WI38 (cell line): ENCODE measurements around the gene EIF3L.

ENCODE experiments used
- H3K4me3 ChIP-seq: 2 replicates; pipeline ENCODE4 v1.5.1; 2011; ENCODE audit warnings: low read depth, mild to moderate bottlenecking, control low read depth, low read length
- TF ChIP-seq, protein P1 (sequence below): IDR thresholded peaks from 2 replicates; pipeline ENCODE4 v1.5.1; 2012; ENCODE audit warnings: low read depth, mild to moderate bottlenecking, control low read depth, low read length

EIF3L gene

DNA sequence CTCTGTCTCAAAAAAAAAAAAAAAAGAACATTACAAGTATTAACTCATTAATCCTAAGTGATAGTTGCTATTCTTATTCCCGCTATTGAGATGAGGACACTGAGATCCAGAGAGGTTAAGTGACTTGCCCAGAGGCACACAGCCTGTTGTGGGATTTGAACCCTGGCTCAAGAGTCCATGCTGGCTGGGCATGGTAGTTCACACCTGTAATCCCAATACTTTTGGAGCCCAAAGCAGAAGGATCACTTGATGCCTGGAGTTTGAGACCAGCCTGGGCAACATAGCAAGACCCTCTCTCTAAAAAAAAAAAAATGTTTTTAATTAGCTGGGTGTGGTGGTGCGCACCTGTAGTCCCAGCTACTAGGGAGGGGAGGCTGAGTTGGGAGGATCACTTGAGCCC lies 37.4 kb upstream of the EIF3L start:
- H3K4me3 ChIP-seq, result no peak overlapping the region
- TF ChIP-seq, protein P1, sequence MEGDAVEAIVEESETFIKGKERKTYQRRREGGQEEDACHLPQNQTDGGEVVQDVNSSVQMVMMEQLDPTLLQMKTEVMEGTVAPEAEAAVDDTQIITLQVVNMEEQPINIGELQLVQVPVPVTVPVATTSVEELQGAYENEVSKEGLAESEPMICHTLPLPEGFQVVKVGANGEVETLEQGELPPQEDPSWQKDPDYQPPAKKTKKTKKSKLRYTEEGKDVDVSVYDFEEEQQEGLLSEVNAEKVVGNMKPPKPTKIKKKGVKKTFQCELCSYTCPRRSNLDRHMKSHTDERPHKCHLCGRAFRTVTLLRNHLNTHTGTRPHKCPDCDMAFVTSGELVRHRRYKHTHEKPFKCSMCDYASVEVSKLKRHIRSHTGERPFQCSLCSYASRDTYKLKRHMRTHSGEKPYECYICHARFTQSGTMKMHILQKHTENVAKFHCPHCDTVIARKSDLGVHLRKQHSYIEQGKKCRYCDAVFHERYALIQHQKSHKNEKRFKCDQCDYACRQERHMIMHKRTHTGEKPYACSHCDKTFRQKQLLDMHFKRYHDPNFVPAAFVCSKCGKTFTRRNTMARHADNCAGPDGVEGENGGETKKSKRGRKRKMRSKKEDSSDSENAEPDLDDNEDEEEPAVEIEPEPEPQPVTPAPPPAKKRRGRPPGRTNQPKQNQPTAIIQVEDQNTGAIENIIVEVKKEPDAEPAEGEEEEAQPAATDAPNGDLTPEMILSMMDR, result no peak

DNA sequence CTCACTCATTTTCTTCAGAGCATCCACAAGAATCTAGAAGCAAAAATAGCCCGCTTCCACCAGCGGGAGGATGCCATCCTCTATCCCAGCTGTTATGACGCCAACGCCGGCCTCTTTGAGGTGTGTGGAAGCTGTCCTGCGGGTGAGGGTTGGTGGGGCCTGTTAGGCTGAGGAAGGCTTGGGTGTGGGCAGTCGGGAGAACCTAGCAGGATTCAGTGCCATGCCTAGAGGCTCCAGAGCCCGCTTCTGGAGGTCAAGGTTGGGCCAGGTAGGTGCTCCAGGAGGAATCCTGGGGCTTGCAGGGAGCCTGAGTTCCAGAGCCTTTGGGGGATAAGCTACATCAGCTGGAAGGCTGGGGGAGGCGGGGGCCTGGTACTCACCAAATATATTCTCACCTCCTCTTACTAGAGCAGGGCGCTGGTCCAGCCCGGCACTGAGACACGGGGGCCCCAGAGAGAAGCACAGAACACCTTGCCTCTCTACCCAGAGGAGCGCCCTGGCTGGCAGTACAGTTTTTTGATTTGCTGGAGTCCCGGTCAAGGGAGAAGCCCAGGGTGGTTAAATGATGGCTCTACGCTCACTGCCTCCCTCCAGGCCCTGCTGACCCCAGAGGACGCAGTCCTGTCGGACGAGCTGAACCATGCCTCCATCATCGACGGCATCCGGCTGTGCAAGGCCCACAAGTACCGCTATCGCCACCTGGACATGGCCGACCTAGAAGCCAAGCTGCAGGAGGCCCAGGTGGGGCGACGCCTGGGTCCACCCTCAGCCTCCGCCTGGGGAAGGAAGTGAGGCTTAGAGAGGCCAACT lies 36.1 kb upstream of the EIF3L start:
- H3K4me3 ChIP-seq, result no peak overlapping the region
- TF ChIP-seq, protein P1, result no peak

DNA sequence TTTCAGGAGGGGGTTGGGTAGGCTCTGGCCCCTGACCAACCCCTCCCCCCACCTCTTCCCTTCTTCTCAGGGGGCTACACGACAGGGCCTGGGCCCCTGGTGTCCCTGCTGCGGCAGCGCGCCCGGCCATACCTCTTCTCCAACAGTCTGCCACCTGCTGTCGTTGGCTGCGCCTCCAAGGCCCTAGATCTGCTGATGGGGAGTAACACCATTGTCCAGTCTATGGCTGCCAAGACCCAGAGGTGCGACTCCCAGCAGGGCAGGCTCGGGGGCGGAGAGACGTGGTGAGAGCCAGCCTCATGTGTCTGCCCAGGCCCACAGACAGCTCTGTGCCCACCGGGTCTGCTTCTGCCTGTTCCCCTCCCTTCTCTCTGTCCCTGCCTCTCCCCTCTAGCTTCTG lies 33.6 kb upstream of the EIF3L start:
- no peak overlapping the region for H3K4me3 ChIP-seq
- TF ChIP-seq, protein P1, result no peak

DNA sequence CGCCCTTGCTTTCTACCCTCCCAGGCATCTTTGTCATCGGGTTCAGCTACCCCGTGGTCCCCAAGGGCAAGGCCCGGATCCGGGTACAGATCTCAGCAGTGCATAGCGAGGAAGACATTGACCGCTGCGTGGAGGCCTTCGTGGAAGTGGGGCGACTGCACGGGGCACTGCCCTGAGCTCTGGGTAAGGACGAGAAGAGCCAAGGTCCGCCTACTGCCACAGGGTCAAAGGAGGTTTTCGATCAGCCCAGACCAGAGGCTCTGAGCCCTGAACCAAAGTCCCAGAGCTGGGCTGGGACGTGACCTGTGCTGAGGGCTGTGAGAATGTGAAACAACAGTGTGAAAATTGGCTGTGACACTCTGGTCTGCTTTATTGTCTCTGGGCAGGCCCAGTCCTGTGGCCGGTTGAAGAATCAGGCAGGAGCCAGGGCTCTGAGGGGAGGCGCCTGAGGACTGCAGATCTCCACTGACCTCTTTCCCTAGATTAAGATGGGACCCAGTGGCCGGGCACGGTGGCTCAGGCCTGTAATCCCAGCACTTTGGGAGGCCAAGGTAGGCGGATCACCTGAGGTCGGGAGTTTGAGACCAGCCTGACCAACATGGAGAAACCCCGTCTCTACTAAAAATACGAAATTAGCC lies 32.6 kb upstream of the EIF3L start:
- H3K4me3 ChIP-seq, result no peak overlapping the region
- TF ChIP-seq, protein P1, result no peak

DNA sequence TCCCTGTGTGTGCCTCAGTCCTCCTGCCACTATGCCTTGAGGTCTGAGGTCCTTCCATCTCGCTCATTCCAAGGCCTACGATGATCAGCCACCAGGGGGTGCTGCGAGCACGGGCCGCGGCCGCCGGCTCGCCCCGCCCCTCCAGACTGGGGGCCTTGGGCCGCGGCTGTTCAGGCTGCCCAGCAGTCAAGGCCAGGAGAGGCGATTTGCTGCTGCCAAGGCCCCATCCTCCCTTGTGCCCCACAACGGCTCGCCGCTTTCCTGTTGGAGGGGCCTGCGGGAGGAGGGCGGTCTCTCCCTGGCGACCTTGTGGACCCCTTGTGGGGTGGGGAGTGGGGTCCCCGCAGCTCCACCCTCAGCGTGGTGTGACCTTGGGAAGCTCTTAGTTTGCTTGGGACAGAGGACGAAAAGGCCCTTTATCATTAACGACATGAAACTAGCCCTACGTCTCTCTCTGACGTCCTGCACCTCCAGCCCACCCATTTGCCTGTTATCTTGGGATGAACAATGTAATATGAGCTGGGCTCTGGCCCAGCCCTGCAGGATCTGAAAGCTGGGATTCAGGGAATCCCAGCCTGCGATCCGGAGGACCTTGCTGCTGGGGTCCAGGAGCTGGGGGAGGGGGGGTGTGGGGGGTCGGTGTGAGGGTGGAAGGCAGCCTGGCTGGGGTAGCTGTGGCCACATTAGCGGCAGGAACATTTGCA lies 31.4 kb upstream of the EIF3L start:
- H3K4me3 ChIP-seq, result 0 out of 2 replicates have a peak overlapping the region, but pooled peaks have one; percentile 32

DNA sequence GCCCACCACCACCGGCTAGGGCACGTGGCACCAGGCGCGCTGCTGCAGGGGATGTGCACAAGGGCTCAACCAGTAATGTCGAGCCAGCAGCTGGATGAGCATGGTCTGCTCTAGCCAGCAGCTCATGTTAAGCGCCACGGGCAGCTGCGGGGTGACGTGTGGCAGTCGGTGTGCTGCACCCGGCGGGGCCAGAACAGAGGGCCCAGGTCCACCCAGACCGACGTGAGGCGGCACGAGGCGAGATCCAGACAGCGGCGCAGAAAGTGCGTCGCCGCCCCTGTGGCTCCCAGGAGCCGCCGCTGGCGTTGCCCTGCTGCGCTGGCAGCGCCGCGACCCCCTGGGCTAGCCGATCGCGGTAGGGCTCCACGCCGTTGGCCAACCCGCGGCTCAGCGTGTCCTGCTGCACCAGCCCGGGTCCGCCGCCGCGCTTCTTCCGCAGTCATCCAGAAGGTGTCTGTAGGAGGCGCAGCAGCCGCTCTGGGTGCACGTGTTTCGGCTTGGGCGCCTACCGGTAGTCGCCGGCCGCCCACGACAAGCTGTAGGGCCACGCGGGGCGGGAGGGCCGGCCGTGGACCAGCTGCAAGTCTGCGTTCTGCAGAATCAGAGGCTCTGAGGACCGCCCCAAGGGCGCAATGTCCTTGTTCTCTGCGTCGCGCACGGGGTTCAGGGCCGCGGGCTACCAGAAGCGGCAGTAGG lies 30.7 kb upstream of the EIF3L start:
- H3K4me3 ChIP-seq, result no peak overlapping the region
- TF ChIP-seq, protein P1, result no peak

More for the DNA sequence above, 31.4 kb upstream of the EIF3L start:
- TF ChIP-seq, protein P1, result peak; percentile 80

DNA sequence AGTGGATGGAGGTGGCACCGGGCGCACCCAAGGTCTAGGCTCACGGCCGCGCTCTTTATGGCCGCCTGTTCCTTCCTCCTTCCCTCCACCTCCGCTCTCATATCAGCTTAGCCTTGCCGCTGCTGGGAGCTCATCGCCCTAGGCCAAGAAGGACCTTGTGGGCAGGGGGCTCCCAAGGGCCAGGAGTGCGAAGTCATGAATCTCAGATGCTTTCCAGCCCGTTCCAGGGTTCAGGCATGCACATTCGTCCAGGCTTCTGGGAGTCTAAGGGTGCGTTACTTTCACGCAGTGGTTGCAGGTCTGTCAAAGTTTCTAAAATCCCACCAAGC lies 30.1 kb upstream of the EIF3L start:
- no peak overlapping the region for H3K4me3 ChIP-seq

More for the DNA sequence above, 30.1 kb upstream of the EIF3L start:
- TF ChIP-seq, protein P1, result no peak
